ENCODE measurements around the gene PCSK6. TPM values are rescaled to one million over a fixed set of nuclear protein-coding genes. Genes with fewer than 3 reads are reported as not detected.

PCSK6 gene
- total RNA-seq, 2 experiments from 2014 or later: 0.57 TPM; not detected in 1

GRCh38 chr15:101479851-101480612 lies 9.5 kb downstream of the PCSK6 start:
- Histone ChIP-seq H4K20me1 (ENCODE audit: insufficient read depth, low read length) (no peaks in the 10 kb centered on the region), H3K4me3 (ENCODE audit: low read depth, low read length, poor library complexity, severe bottlenecking) (no peak overlapping the region), H3K9me2 (ENCODE audit: insufficient read depth, low read length) (no peaks in the 10 kb centered on the region), H3K4me1 (ENCODE audit: insufficient read depth, low read length, poor library complexity, severe bottlenecking) (no peaks in the 10 kb centered on the region), H2AFZ (ENCODE audit: low read length) (no peak overlapping the region), H3K4me2 (ENCODE audit: low read length) (no peak overlapping the region), H3K9me3 (ENCODE audit: low read length) (no peaks in the 10 kb centered on the region), H3K79me2 (ENCODE audit: insufficient read depth, low read depth, low read length) (no peaks in the 10 kb centered on the region), H3K36me3 (ENCODE audit: insufficient read depth, low read length) (no peaks in the 10 kb centered on the region), H3K27ac (ENCODE audit: low read depth, low read length, poor library complexity, severe bottlenecking) (no peak overlapping the region)
- BruUV-seq (replicated peaks): no TSS peak
- ChIA-PET POLR2A (no interaction called here), CTCF (ENCODE audit: unreplicated experiment) (no interaction called here)
- no peak for TF ChIP-seq CTCF (conservative IDR thresholded peaks at IDR 0.05; ENCODE audit: low read length)
- intact Hi-C loops (cut with micrococcal nuclease; ENCODE audit: unreplicated experiment): no loop called here
- no peak for DNase-seq (ENCODE audit: low spot score)

- Histone ChIP-seq H3K36me3 (ENCODE audit: insufficient read depth, low read length) (no peaks in the 10 kb centered on the region), H3K9me3 (ENCODE audit: low read length) (no peaks in the 10 kb centered on the region), H3K27ac (ENCODE audit: low read depth, low read length, poor library complexity, severe bottlenecking) (no peak overlapping the region), H2AFZ (ENCODE audit: low read length) (no peak overlapping the region), H3K4me1 (ENCODE audit: insufficient read depth, low read length, poor library complexity, severe bottlenecking) (no peaks in the 10 kb centered on the region), H3K79me2 (ENCODE audit: insufficient read depth, low read depth, low read length) (no peaks in the 10 kb centered on the region), H4K20me1 (ENCODE audit: insufficient read depth, low read length) (no peaks in the 10 kb centered on the region), H3K4me3 (ENCODE audit: low read depth, low read length, poor library complexity, severe bottlenecking) (no peak overlapping the region), H3K9me2 (ENCODE audit: insufficient read depth, low read length) (no peaks in the 10 kb centered on the region), H3K4me2 (ENCODE audit: low read length) (no peak overlapping the region)
- intact Hi-C loops (cut with micrococcal nuclease; ENCODE audit: unreplicated experiment): no loop called here
- POLR2A ChIA-PET: no interaction called here
- TF ChIP-seq CTCF (conservative IDR thresholded peaks at IDR 0.05; ENCODE audit: low read length): no peak
- TF ChIP-seq EZH2phosphoT487 (IDR thresholded peaks at IDR 0.05; ENCODE audit: borderline replicate concordance, low read depth, low read length): no peak
- BruUV-seq (replicated peaks): no TSS peak
- no peak for DNase-seq (ENCODE audit: low spot score)
- CTCF ChIA-PET (ENCODE audit: unreplicated experiment): no interaction called here
Observed at GRCh38 chr15:101479342-101479845, 10.1 kb downstream of the PCSK6 start.

GRCh38 chr15:101478701-101479341 lies 10.7 kb downstream of the PCSK6 start:
- H3K79me2 ChIP-seq (ENCODE audit: insufficient read depth, low read depth, low read length): no peaks in the 10 kb centered on the region
- H3K27ac ChIP-seq (ENCODE audit: low read depth, low read length, poor library complexity, severe bottlenecking): no peak overlapping the region
- no peak overlapping the region for H2AFZ ChIP-seq (ENCODE audit: low read length)
- TF ChIP-seq EZH2phosphoT487 (IDR thresholded peaks at IDR 0.05; ENCODE audit: borderline replicate concordance, low read depth, low read length) (no peak), CTCF (conservative IDR thresholded peaks at IDR 0.05; ENCODE audit: low read length) (no peak)
- no peak overlapping the region for H3K4me2 ChIP-seq (ENCODE audit: low read length)
- no peaks in the 10 kb centered on the region for H3K9me3 ChIP-seq (ENCODE audit: low read length)
- ChIA-PET CTCF (ENCODE audit: unreplicated experiment) (interaction anchor here (0.6 kb wide), 1 partner anchor 11 kb away, joined by 4 read pairs; no protein-coding TSS in a partner anchor), POLR2A (no interaction called here)
- no peaks in the 10 kb centered on the region for H3K36me3 ChIP-seq (ENCODE audit: insufficient read depth, low read length)
- no peaks in the 10 kb centered on the region for H3K4me1 ChIP-seq (ENCODE audit: insufficient read depth, low read length, poor library complexity, severe bottlenecking)
- no peak overlapping the region for H3K4me3 ChIP-seq (ENCODE audit: low read depth, low read length, poor library complexity, severe bottlenecking)
- H4K20me1 ChIP-seq (ENCODE audit: insufficient read depth, low read length): no peaks in the 10 kb centered on the region
- intact Hi-C loops (cut with micrococcal nuclease; ENCODE audit: unreplicated experiment): no loop called here
- no peak for DNase-seq (ENCODE audit: low spot score)
- no peaks in the 10 kb centered on the region for H3K9me2 ChIP-seq (ENCODE audit: insufficient read depth, low read length)
- no TSS peak for BruUV-seq (replicated peaks)
